GM08714 (cell line): ENCODE measurements around the gene RNF149.
"Not testable (repeated sequence)": the region's sequence is repeated elsewhere in the genome, so short reads cannot be mapped to it uniquely, and the experiment has no call there.

ENCODE experiments used
- H3K4me3 ChIP-seq: fragments of 200-500 bp; sonication (Bioruptor generic); 2 replicates; pipeline ENCODE4 v1.5.1; 2014; ENCODE audit warnings: mild to moderate bottlenecking, low read length, inconsistent platforms
- ZNF274 ChIP-seq: IDR thresholded peaks from 2 replicates; pipeline ENCODE4 v1.6.1; 2012; ENCODE audit warnings: mild to moderate bottlenecking, low read depth, low read length

Gene RNF149, protein sequence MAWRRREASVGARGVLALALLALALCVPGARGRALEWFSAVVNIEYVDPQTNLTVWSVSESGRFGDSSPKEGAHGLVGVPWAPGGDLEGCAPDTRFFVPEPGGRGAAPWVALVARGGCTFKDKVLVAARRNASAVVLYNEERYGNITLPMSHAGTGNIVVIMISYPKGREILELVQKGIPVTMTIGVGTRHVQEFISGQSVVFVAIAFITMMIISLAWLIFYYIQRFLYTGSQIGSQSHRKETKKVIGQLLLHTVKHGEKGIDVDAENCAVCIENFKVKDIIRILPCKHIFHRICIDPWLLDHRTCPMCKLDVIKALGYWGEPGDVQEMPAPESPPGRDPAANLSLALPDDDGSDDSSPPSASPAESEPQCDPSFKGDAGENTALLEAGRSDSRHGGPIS

GRCh38 chr2:101308432-101309210, at the start of gene RNF149:
TSS of gene RNF149 (minus strand) at chr2:101308701. CDS start at chr2:101308588, 113 bp downstream.
- no peak for TF ChIP-seq ZNF274
- peak within 1 kb of the TSS; percentile 90 for H3K4me3 ChIP-seq

- no peak overlapping the region for H3K4me3 ChIP-seq
- TF ChIP-seq ZNF274: no peak
These were observed 48.9 kb upstream of the RNF149 start for GRCh38 chr2:101357376-101357775.

DNA sequence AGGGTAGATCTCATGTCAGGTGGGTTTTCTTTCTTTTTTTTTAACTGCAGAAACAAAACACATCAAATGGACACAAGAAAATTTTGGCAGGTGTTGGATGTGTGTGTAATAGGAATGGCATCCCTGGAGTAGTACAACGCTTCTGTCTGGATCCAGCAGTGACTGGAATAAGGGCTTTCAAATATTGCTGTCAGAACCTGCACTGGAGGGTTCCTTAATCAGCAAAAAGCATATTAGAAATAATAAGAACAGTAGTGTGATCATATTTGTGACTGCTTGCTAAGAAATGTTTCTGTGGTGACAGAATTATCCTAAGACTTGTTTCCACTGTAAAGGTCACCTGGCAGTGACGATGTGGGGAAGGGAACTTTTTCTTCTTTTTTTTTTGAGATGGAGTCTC, 48.0 kb upstream of the RNF149 start:
- H3K4me3 ChIP-seq: no peak overlapping the region
- no peak for TF ChIP-seq ZNF274

DNA sequence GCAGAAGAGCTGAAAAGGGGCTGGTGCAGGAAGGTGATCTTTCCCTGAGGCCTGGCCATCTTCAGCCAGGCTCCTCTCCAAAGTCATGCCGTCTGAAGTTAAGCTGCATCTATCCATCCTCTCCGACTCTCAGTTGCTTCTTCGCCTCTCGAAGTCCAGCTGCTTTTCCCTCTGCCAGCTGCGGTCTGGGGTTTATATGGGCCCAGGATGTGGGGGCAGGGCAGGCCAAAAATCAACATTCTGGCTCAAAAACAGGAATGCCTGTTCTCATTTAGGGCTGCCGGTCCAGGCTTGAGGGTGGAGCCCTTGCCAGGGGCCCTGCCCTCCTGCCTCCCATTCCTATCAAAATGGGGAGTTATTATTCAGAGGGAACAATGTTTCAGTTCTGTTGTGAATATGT, 47.6 kb upstream of the RNF149 start:
- no peak for TF ChIP-seq ZNF274
- H3K4me3 ChIP-seq: no peak overlapping the region

DNA sequence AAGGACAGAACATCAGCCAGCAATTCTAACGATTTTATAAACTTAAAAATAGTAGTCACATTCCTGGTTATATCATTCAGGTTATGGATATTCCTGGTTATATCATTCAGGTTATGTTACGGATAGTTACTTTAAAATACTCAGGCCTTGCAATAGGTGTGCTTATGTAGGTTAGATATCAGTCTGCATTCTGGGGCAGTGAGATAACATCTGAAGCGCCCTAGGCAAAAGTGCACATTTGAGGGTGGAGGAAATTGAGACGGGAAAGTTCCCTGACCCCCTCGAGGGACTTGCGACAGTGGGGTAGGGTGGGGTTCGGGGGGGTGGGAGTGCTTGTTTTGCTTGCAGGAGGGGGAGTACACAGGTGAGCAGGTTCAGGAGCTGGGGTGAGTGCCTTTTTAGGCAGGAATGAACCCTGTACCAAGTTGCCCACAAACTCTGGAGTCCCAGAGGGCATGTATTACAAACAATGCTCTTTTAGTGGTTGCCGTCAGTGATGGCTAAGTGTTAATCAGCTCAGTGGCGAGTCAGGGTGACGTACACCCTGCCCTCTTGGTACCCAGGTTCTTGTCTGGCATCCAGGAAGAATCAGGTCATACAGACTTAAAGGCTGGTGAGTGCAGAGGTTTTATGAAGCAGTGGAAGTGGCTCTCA, 47.0 kb upstream of the RNF149 start:
- no peak for TF ChIP-seq ZNF274

DNA sequence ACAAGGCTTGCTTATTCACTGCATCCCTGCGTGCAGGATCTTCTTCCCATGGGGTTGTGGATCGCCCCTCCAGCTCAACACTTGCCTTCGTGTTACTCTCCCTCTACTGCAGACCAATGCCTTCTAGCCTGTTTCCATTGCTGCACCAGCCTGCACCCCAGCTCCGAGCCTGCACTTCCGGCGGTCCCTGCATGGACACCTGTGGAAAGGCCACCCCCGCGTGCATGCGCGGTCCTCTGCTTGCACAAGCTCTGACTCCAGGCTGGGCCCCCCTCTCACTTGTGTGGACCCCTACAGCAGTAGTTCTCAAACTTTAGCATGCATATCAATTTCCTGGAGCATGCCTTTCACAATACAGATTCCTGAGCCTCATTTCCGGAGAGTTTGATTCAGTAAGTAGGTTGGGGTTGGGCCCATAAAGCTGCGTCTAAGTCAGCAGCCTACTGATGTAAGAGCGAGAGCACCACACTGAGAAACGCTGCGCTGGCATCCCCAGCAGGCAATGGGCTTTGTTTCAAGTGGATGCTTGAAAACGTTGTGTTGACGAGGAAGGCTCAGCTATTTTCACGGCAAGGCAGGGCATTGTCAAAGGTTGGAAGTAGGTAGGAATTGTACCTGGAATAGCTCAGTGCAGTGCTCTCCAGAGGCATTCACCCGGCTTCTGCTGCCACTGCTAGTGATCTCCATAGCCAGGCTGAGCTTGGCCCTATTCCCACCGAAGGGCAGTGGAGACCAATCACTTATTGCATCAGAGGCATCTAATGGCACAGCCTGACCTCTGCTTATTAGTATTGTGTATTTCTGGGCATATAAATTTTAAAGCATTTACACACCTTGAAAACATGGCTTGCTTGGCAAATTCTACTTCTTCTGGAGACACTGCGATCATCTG, 46.2 kb upstream of the RNF149 start:
- TF ChIP-seq ZNF274: no peak
- no peak overlapping the region for H3K4me3 ChIP-seq

More for the DNA sequence above, 47.0 kb upstream of the RNF149 start:
- H3K4me3 ChIP-seq: no peak overlapping the region

- not testable (repeated sequence) for H3K4me3 ChIP-seq
These were observed 44.1 kb upstream of the RNF149 start for GRCh38 chr2:101352631-101353030.

- TF ChIP-seq ZNF274: no peak
- H3K4me3 ChIP-seq: no peak overlapping the region
These were observed 42.7 kb upstream of the RNF149 start for GRCh38 chr2:101351207-101351606.

- TF ChIP-seq ZNF274: no peak
- no peak overlapping the region for H3K4me3 ChIP-seq
These were observed 41.6 kb upstream of the RNF149 start for GRCh38 chr2:101349893-101350662.

- TF ChIP-seq ZNF274: no peak
- H3K4me3 ChIP-seq: no peak overlapping the region
These were observed 40.4 kb upstream of the RNF149 start for GRCh38 chr2:101348883-101349282.

DNA sequence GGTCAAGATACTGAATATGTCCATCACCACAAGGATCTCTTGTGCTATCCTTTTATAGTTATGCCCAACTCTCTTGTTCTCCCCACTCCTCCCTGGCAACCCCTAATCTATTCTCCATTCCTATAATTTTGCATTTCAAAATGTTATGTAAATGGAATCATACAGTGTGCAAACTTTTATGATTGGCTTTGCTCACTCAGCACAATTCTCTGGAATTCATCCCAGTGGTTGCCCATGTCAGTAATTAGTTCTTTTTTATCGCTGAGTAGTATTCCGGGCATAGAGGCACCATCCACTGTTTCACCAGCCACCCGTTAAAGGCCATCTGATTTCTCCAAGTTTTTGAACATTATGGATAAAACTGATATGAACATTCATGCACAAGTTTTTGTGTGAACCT, 38.4 kb upstream of the RNF149 start:
- H3K4me3 ChIP-seq: no peak overlapping the region
- TF ChIP-seq ZNF274: no peak

- no peak for TF ChIP-seq ZNF274
- no peak overlapping the region for H3K4me3 ChIP-seq
These were observed 35.6 kb upstream of the RNF149 start for GRCh38 chr2:101344137-101344536.

GRCh38 chr2:101342625-101343008, 34.1 kb upstream of the RNF149 start:
- H3K4me3 ChIP-seq: no peak overlapping the region
- TF ChIP-seq ZNF274: no peak
